Glutamatergic neuron (in vitro differentiated cells): Measurements from ENCODE around the gene SLC45A3. TPM values are rescaled to one million over a fixed set of nuclear protein-coding genes. Genes with fewer than 3 reads are reported as not detected.

Experiments
- DNase-seq: peaks from one replicate; pipeline ENCODE4 v3.0.0; 2022
- H3K27ac Mint-ChIP-seq: one replicate; pipeline ENCODE4 v1.8.0; 2020; ENCODE audit warnings: mild to moderate bottlenecking, mixed read lengths, inconsistent platforms; ENCODE audit not compliant: unreplicated experiment
- H3K27me3 Mint-ChIP-seq: one replicate; pipeline ENCODE4 v1.8.0; 2020; ENCODE audit warnings: mild to moderate bottlenecking, moderate library complexity, mixed read lengths, inconsistent platforms; ENCODE audit not compliant: unreplicated experiment
- H3K36me3 Mint-ChIP-seq: one replicate; pipeline ENCODE4 v1.8.0; 2020; ENCODE audit warnings: mild to moderate bottlenecking, mixed read lengths, inconsistent platforms; ENCODE audit not compliant: unreplicated experiment
- H3K4me1 Mint-ChIP-seq: one replicate; pipeline ENCODE4 v1.8.0; 2020; ENCODE audit warnings: mild to moderate bottlenecking, low read depth, mixed read lengths, inconsistent platforms; ENCODE audit not compliant: unreplicated experiment
- H3K4me3 Mint-ChIP-seq: one replicate; pipeline ENCODE4 v1.8.0; 2020; ENCODE audit warnings: mild to moderate bottlenecking, mixed read lengths, inconsistent platforms; ENCODE audit not compliant: unreplicated experiment
- H3K9me3 Mint-ChIP-seq: one replicate; pipeline ENCODE4 v1.8.0; 2020; ENCODE audit warnings: mild to moderate bottlenecking, moderate library complexity, mixed read lengths, inconsistent platforms; ENCODE audit not compliant: unreplicated experiment
- total RNA-seq: library from RNA; stranded (reverse); fragmentation: NEBNext Ultra II Directional; extraction: Animal tissue kit (Norgen Biotek cat#: 25700); gene quantifications from one replicate; pipeline ENCODE4 v1.2.1, GENCODE V29; 2021; ENCODE audit not compliant: unreplicated experiment
- TF ChIP-seq, protein P1 (sequence below): fragments of 200-600 bp; sonication (generic); IDR thresholded peaks from one replicate; pipeline ENCODE4 v1.5.0; 2021; ENCODE audit not compliant: partially characterized antibody, unreplicated experiment

SLC45A3 gene
- total RNA-seq, 1 donor from 2014 or later: 3.7 TPM

GRCh38 chr1:205714190-205714905, 34.0 kb upstream of the SLC45A3 start:
- Mint-ChIP-seq H3K9me3 (no peaks in the 10 kb centered on the region), H3K27ac (peak overlapping the region; percentile 26), H3K4me3 (no peak overlapping the region), H3K27me3 (no peaks in the 10 kb centered on the region), H3K4me1 (peaks cover 5% of the 10 kb centered on the region), H3K36me3 (no peaks in the 10 kb centered on the region)
- DNase-seq: no peak
- TF ChIP-seq, protein P1, sequence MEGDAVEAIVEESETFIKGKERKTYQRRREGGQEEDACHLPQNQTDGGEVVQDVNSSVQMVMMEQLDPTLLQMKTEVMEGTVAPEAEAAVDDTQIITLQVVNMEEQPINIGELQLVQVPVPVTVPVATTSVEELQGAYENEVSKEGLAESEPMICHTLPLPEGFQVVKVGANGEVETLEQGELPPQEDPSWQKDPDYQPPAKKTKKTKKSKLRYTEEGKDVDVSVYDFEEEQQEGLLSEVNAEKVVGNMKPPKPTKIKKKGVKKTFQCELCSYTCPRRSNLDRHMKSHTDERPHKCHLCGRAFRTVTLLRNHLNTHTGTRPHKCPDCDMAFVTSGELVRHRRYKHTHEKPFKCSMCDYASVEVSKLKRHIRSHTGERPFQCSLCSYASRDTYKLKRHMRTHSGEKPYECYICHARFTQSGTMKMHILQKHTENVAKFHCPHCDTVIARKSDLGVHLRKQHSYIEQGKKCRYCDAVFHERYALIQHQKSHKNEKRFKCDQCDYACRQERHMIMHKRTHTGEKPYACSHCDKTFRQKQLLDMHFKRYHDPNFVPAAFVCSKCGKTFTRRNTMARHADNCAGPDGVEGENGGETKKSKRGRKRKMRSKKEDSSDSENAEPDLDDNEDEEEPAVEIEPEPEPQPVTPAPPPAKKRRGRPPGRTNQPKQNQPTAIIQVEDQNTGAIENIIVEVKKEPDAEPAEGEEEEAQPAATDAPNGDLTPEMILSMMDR: no peak

GRCh38 chr1:205711105-205712048, 31.1 kb upstream of the SLC45A3 start:
- TF ChIP-seq, protein P1: peak; percentile 85
- H3K9me3 Mint-ChIP-seq: no peaks in the 10 kb centered on the region
- peaks cover 5% of the 10 kb centered on the region for H3K4me1 Mint-ChIP-seq
- DNase-seq: peak; percentile 36
- no peak overlapping the region for H3K4me3 Mint-ChIP-seq
- no peak overlapping the region for H3K27ac Mint-ChIP-seq
- no peaks in the 10 kb centered on the region for H3K27me3 Mint-ChIP-seq
- no peaks in the 10 kb centered on the region for H3K36me3 Mint-ChIP-seq

DNA sequence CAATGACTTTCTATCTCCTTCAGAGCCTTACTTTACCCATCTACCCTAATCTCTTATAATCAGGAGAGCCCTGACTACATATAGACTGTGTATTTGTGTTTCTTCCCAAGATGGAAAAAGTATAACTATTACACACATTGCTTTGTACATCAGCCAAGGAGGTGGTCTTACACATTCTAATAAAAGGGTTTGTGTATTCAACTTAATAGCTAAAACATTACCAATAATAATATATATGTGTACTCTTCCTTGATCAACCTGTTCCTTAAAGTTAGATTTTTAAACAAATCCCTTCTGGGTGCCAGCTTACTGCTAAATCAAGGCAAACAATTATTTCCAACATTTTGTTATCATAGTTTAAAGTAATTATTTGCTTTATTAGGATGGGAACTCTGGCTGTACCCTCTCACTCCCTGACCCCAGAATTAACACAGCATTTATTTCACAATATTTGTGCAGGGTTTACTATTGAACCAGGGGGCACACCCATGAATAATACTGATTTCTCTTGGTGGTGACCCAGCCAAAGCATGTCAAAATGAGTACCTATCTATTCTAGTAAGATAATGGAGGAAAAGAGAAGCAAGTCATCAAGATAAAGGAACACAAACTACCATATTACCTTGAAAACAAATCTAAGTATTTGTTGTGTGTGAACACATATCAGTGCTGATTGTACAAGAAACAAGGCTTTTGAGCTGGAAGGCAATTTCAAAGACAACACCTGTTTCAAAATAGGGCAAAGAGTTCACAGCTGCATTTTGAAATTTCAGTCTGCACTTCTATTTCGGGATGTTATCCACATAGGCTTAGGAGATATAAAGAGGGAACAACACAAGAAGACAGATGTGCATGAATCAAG, 30.1 kb upstream of the SLC45A3 start:
- Mint-ChIP-seq H3K36me3 (no peaks in the 10 kb centered on the region), H3K27ac (no peak overlapping the region), H3K27me3 (no peaks in the 10 kb centered on the region), H3K4me1 (peaks cover 5% of the 10 kb centered on the region), H3K9me3 (no peaks in the 10 kb centered on the region), H3K4me3 (no peak overlapping the region)
- TF ChIP-seq, protein P1: no peak
- no peak for DNase-seq

DNA sequence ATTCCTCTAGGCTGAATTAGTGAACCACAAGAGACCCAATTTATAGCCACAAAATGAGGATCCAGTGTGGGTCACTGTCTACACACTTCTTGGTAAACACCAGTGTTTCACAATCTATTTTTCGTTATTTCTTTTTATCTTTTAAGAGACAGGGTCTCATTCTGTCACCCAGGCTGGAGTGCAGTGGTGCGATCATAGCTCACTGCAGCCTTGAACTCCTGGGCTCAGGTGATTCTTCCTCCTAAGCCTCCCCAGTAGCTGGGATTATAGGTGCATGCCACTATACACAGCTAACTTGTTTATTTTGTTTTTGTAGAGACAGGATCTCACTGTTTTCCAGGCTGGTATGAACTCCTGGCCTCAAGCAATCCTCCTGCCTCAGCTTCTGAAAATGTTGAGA, 29.3 kb upstream of the SLC45A3 start:
- Mint-ChIP-seq H3K36me3 (no peaks in the 10 kb centered on the region), H3K9me3 (no peaks in the 10 kb centered on the region), H3K27ac (no peak overlapping the region), H3K27me3 (no peaks in the 10 kb centered on the region), H3K4me3 (no peak overlapping the region), H3K4me1 (peaks cover 5% of the 10 kb centered on the region)
- TF ChIP-seq, protein P1: no peak
- no peak for DNase-seq
